GM18873 (cell line): ENCODE data around the gene SELPLG.
"Not testable (repeated sequence)": the region's sequence is repeated elsewhere in the genome, so short reads cannot be mapped to it uniquely, and the experiment has no call there.

Experiments
- ATAC-seq: cut with Tn5 transposase; IDR thresholded peaks from one replicate; pipeline ENCODE4 v1.9.1; 2021; ENCODE audit warnings: mild to moderate bottlenecking, moderate library complexity, moderate number of reproducible peaks; ENCODE audit not compliant: unreplicated experiment, low FRiP score

SELPLG gene

GRCh38 chr12:108592033-108592909 lies 41.4 kb downstream of the SELPLG start:
- ATAC-seq, result no peak

GRCh38 chr12:108591267-108591980 lies 42.3 kb downstream of the SELPLG start:
- ATAC-seq, result no peak

GRCh38 chr12:108590463-108590862 lies 43.2 kb downstream of the SELPLG start:
- not testable (repeated sequence) for ATAC-seq

- no peak for ATAC-seq
Observed at GRCh38 chr12:108589840-108590229, 43.9 kb downstream of the SELPLG start.

GRCh38 chr12:108589028-108589839 lies 44.5 kb downstream of the SELPLG start:
- no peak for ATAC-seq

- no peak for ATAC-seq
Observed at GRCh38 chr12:108587826-108588225, 45.9 kb downstream of the SELPLG start.

GRCh38 chr12:108586306-108586705 lies 47.4 kb downstream of the SELPLG start:
- ATAC-seq, result no peak

- no peak for ATAC-seq
Observed at GRCh38 chr12:108585864-108586263, 47.8 kb downstream of the SELPLG start.

- no peak for ATAC-seq
Observed at GRCh38 chr12:108584456-108585065, 49.1 kb downstream of the SELPLG start.

GRCh38 chr12:108583991-108584390 lies 49.7 kb downstream of the SELPLG start:
- no peak for ATAC-seq

- ATAC-seq, result no peak
Observed at GRCh38 chr12:108582978-108583770, 50.5 kb downstream of the SELPLG start.

- ATAC-seq, result no peak
Observed at GRCh38 chr12:108582509-108582908, 51.2 kb downstream of the SELPLG start.

- no peak for ATAC-seq
Observed at GRCh38 chr12:108581311-108582227, 52.1 kb downstream of the SELPLG start.

GRCh38 chr12:108580531-108580930 lies 53.2 kb downstream of the SELPLG start:
- no peak for ATAC-seq

- ATAC-seq, result no peak
Observed at GRCh38 chr12:108578813-108579212, 54.9 kb downstream of the SELPLG start.

- ATAC-seq, result no peak
Observed at GRCh38 chr12:108578264-108578663, 55.4 kb downstream of the SELPLG start.

GRCh38 chr12:108577458-108577857 lies 56.2 kb downstream of the SELPLG start:
- no peak for ATAC-seq

- ATAC-seq, result no peak
Observed at GRCh38 chr12:108576660-108577234, 56.9 kb downstream of the SELPLG start.
